WTC11 (cell line): ENCODE data around the gene SYNC. TPM values are rescaled to one million over a fixed set of nuclear protein-coding genes. Genes with fewer than 3 reads are reported as not detected.

ENCODE experiments used
- ATAC-seq: fragments of 200-7000 bp; cut with Tn5 transposase; 2 replicates; pipeline ENCODE4 v1.10.0; 2021; ENCODE audit warnings: mild to moderate bottlenecking, moderate library complexity
- CTCF ChIA-PET: fragments of 300-600 bp; sonication (Branson Sonifier 250); formaldehyde crosslinking; loops from one replicate; lab custom pipeline; 2021; ENCODE audit warnings: antibody characterized with exemption; lab: Charles Lee
- POLR2A ChIA-PET: fragments of 350-600 bp; sonication (Branson Sonifier 250); formaldehyde crosslinking; loops from one replicate; lab custom pipeline; 2021; ENCODE audit warnings: antibody characterized with exemption; lab: Charles Lee
- DNase-seq: peaks from one replicate; pipeline ENCODE4 v3.0.0; 2021; ENCODE audit warnings: low spot score
- H3K27ac Mint-ChIP-seq: 2 replicates; pipeline ENCODE4 v1.8.0; 2021; ENCODE audit warnings: mixed read lengths
- H3K27me3 Mint-ChIP-seq: 2 replicates; pipeline ENCODE4 v1.8.0; 2021; ENCODE audit warnings: low read depth, mild to moderate bottlenecking, moderate library complexity, mixed read lengths
- H3K36me3 Mint-ChIP-seq: 2 replicates; pipeline ENCODE4 v1.8.0; 2021; ENCODE audit warnings: mixed read lengths
- H3K4me1 Mint-ChIP-seq: 2 replicates; pipeline ENCODE4 v1.8.0; 2022; ENCODE audit warnings: mixed read lengths
- H3K4me3 Mint-ChIP-seq: 2 replicates; pipeline ENCODE4 v1.8.0; 2021; ENCODE audit warnings: mild to moderate bottlenecking, moderate library complexity, mixed read lengths
- H3K9me3 Mint-ChIP-seq: 2 replicates; pipeline ENCODE4 v1.8.0; 2021; ENCODE audit warnings: mixed read lengths
- AFF4 ChIP-seq: sonication (generic); formaldehyde crosslinking; IDR thresholded peaks from 2 replicates; pipeline ENCODE4 v1.8.1; 2023; ENCODE audit warnings: mild to moderate bottlenecking, missing genetic modification reagents, borderline replicate concordance
- AR ChIP-seq: fragments of 250-450 bp; sonication (Bioruptor Pico); IDR thresholded peaks from 2 replicates; pipeline ENCODE4 v1.9.0; 2021; ENCODE audit warnings: mild to moderate bottlenecking
- CDX4 ChIP-seq: fragments of 250-450 bp; sonication (Bioruptor Pico); IDR thresholded peaks from 2 replicates; pipeline ENCODE4 v1.9.0; 2021; ENCODE audit warnings: moderate library complexity, mild to moderate bottlenecking, inconsistent platforms, borderline replicate concordance
- CREB1 ChIP-seq: sonication (generic); formaldehyde crosslinking; IDR thresholded peaks from 2 replicates; pipeline ENCODE4 v1.8.0; 2023; ENCODE audit warnings: mild to moderate bottlenecking, missing genetic modification reagents
- CTCF ChIP-seq: fragments of 200-600 bp; IDR thresholded peaks from 2 replicates; pipeline ENCODE4 v1.8.0; 2022; ENCODE audit warnings: antibody characterized with exemption
- FOXP1 ChIP-seq: sonication (generic); formaldehyde crosslinking; IDR thresholded peaks from 2 replicates; pipeline ENCODE4 v1.8.0; 2022; ENCODE audit warnings: missing genetic modification reagents, mild to moderate bottlenecking, moderate library complexity, borderline replicate concordance
- FOXP4 ChIP-seq: sonication (generic); formaldehyde crosslinking; IDR thresholded peaks from 2 replicates; pipeline ENCODE4 v1.8.0; 2022; ENCODE audit warnings: mild to moderate bottlenecking, missing genetic modification reagents
- GABPB1 ChIP-seq: sonication (generic); formaldehyde crosslinking; IDR thresholded peaks from 2 replicates; pipeline ENCODE4 v1.8.1; 2023; ENCODE audit warnings: mild to moderate bottlenecking, missing genetic modification reagents
- GRHL2 ChIP-seq: fragments of 250-450 bp; sonication (Bioruptor Pico); IDR thresholded peaks from 2 replicates; pipeline ENCODE4 v1.8.0; 2022; ENCODE audit warnings: mild to moderate bottlenecking, moderate library complexity; ENCODE audit not compliant: insufficient replicate concordance, severe bottlenecking
- GTF2I ChIP-seq: fragments of 250-450 bp; sonication (Bioruptor Pico); conservative IDR thresholded peaks from 2 replicates; pipeline ENCODE4 v1.4.0; 2021; ENCODE audit warnings: mild to moderate bottlenecking
- MAX ChIP-seq: sonication (generic); formaldehyde crosslinking; IDR thresholded peaks from 2 replicates; pipeline ENCODE4 v1.8.0; 2022; ENCODE audit warnings: mild to moderate bottlenecking, missing genetic modification reagents
- MYBL2 ChIP-seq: sonication (generic); formaldehyde crosslinking; IDR thresholded peaks from 2 replicates; pipeline ENCODE4 v1.8.1; 2023; ENCODE audit warnings: mild to moderate bottlenecking, moderate library complexity, missing genetic modification reagents
- NR1H2 ChIP-seq: sonication (generic); formaldehyde crosslinking; IDR thresholded peaks from 2 replicates; pipeline ENCODE4 v1.9.0; 2021; ENCODE audit warnings: mild to moderate bottlenecking, moderate library complexity, missing genetic modification reagents
- PREB ChIP-seq: sonication (generic); formaldehyde crosslinking; IDR thresholded peaks from 2 replicates; pipeline ENCODE4 v1.8.1; 2022; ENCODE audit warnings: mild to moderate bottlenecking, missing genetic modification reagents, moderate library complexity, borderline replicate concordance
- PRRX2 ChIP-seq: fragments of 250-450 bp; sonication (Bioruptor Pico); IDR thresholded peaks from 2 replicates; pipeline ENCODE4 v1.8.0; 2021; ENCODE audit warnings: mild to moderate bottlenecking
- SP1 ChIP-seq: sonication (generic); formaldehyde crosslinking; conservative IDR thresholded peaks from 2 replicates; pipeline ENCODE4 v1.8.1; 2022; ENCODE audit warnings: missing genetic modification reagents
- TEAD1 ChIP-seq: sonication (generic); formaldehyde crosslinking; IDR thresholded peaks from 2 replicates; pipeline ENCODE4 v1.8.0; 2022; ENCODE audit warnings: mild to moderate bottlenecking, missing genetic modification reagents
- ZBTB43 ChIP-seq: sonication (generic); formaldehyde crosslinking; IDR thresholded peaks from 2 replicates; pipeline ENCODE4 v1.8.1; 2023; ENCODE audit warnings: mild to moderate bottlenecking, missing genetic modification reagents
- ZMAT4 ChIP-seq: fragments of 250-450 bp; sonication (Bioruptor Pico); IDR thresholded peaks from 2 replicates; pipeline ENCODE4 v1.9.0; 2021; ENCODE audit warnings: mild to moderate bottlenecking
- ZNF121 ChIP-seq: sonication (generic); formaldehyde crosslinking; IDR thresholded peaks from 2 replicates; pipeline ENCODE4 v1.8.0; 2023; ENCODE audit warnings: missing genetic modification reagents
- ZNF138 ChIP-seq: sonication (generic); formaldehyde crosslinking; conservative IDR thresholded peaks from 2 replicates; pipeline ENCODE4 v1.8.1; 2022; ENCODE audit warnings: mild to moderate bottlenecking, moderate library complexity, missing genetic modification reagents
- ZNF219 ChIP-seq: sonication (generic); formaldehyde crosslinking; IDR thresholded peaks from 2 replicates; pipeline ENCODE4 v1.8.0; 2023; ENCODE audit warnings: missing genetic modification reagents, mild to moderate bottlenecking, borderline replicate concordance
- ZNF423 ChIP-seq: fragments of 250-450 bp; sonication (Bioruptor Pico); IDR thresholded peaks from 2 replicates; pipeline ENCODE4 v2.1.2; 2022; ENCODE audit warnings: mild to moderate bottlenecking, moderate library complexity
- total RNA-seq: library from RNA; stranded (reverse); gene quantifications from 3 replicates; pipeline ENCODE4 v1.2.3, GENCODE V29; 2021

Gene SYNC
- total RNA-seq, 1 experiment from 2014 or later = 0.09 TPM

- ChIA-PET POLR2A (interaction anchor here (0.6 to 2.2 kb wide), 16 partner anchors 13 to 577 kb away, joined by 3 to 13 read pairs (median 4); partner anchors contain the start of genes BSDC1, MARCKSL1, TMEM39B and ZBTB8A), CTCF (interaction anchor here (0.5 to 2.7 kb wide), 12 partner anchors 8 to 540 kb away, joined by 3 to 21 read pairs (median 4); no protein-coding TSS in a partner anchor)
- H3K36me3 Mint-ChIP-seq = peaks cover 52% of the 10 kb centered on the region
- TF ChIP-seq CREB1 (CRISPR knock-in tag) (no peak), ZNF121 (CRISPR knock-in tag) (no peak), ZNF423 (no peak), ZBTB43 (no peak), PRRX2 (CRISPR knock-in tag) (no peak), GABPB1 (0 out of 2 replicates have a peak, but pooled peaks have one; percentile 28), FOXP4 (CRISPR knock-in tag) (no peak), CDX4 (CRISPR knock-in tag) (no peak), GTF2I (CRISPR knock-in tag) (no peak), GRHL2 (CRISPR knock-in tag) (no peak), AFF4 (CRISPR knock-in tag) (no peak), AR (CRISPR knock-in tag) (no peak), MAX (CRISPR knock-in tag) (no peak), NR1H2 (CRISPR knock-in tag) (no peak), PREB (CRISPR knock-in tag) (no peak), ZNF138 (CRISPR knock-in tag) (no peak), SP1 (peak; percentile 83), CTCF (no peak), ZMAT4 (CRISPR knock-in tag) (no peak), TEAD1 (0 out of 2 replicates have a peak, but pooled peaks have one; percentile 39), MYBL2 (CRISPR knock-in tag) (no peak), FOXP1 (CRISPR knock-in tag) (no peak), ZNF219 (CRISPR knock-in tag) (no peak)
Observed at GRCh38 chr1:32650248-32650751, 52.3 kb downstream of the SYNC start, which contains the start of gene ZBTB8OS. Gene ZBTB8OS, minus strand, starts transcription at chr1:32650550. Its CDS starts 21 bp downstream, at chr1:32650529.

More at GRCh38 chr1:32650248-32650751, 52.3 kb downstream of the SYNC start, which contains the start of gene ZBTB8OS:
- DNase-seq (peak; percentile 83), ATAC-seq (peak; percentile 77)
- Mint-ChIP-seq H3K27ac (peak within 1 kb of the TSS; percentile 100), H3K4me3 (peak within 1 kb of the TSS; percentile 99), H3K9me3 (peaks cover 8% of the 10 kb centered on the region), H3K4me1 (peaks cover 27% of the 10 kb centered on the region), H3K27me3 (no peaks in the 10 kb centered on the region; the same call in 1 of the 2 replicates)
